22Rv1 (cell line): ENCODE measurements around the gene HOXB9.
A peak's percentile ranks its signal among the peaks of the same experiment; 100 is the strongest.

Experiments
- H3K27ac ChIP-seq: fragments of 450-650 bp; 2 replicates; pipeline ENCODE4 v1.5.1; 2017
- ZFX ChIP-seq: fragments of 450-650 bp; IDR thresholded peaks from 2 replicates; pipeline ENCODE4 v1.6.1; 2017; ENCODE audit warnings: antibody characterized with exemption, borderline replicate concordance
- TF ChIP-seq, protein P1 (sequence below): fragments of 450-650 bp; IDR thresholded peaks from 2 replicates; pipeline ENCODE4 v1.5.1; 2017; ENCODE audit warnings: mild to moderate bottlenecking

Gene HOXB9

DNA sequence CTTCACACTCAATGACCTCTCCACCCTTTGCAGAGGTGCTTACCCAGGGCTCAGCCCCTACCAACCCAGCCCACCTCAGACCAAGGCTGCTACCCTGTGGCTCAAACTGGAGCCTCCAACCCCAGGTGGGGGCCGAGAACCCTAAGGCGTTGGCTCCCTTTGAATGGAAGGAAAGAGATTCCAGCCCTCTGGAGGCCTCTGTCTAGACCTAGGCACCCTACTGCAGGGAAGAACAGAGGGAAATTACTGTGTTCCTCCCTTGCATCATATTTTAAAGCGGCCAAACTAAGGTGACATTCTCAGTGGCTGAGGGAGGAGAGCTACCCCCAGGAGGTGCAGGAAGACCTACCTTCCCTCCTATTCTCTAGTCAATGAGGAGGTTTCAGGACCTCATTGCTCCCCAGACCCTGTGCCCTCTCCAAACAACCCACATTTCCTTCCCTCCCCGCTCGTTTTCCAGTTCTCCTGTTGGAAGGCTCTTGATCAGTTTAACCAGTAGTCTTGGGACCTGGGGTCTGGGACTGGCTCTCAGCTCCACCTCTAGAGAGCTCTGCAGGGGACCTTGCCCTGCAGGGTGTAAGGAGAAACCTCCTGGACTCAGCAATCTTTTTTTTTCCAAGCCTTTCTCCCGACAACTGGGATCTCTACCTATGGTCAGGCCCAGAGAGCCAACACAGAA is 5.6 kb downstream of the HOXB9 start:
- no peak for TF ChIP-seq ZFX
- TF ChIP-seq, protein P1, sequence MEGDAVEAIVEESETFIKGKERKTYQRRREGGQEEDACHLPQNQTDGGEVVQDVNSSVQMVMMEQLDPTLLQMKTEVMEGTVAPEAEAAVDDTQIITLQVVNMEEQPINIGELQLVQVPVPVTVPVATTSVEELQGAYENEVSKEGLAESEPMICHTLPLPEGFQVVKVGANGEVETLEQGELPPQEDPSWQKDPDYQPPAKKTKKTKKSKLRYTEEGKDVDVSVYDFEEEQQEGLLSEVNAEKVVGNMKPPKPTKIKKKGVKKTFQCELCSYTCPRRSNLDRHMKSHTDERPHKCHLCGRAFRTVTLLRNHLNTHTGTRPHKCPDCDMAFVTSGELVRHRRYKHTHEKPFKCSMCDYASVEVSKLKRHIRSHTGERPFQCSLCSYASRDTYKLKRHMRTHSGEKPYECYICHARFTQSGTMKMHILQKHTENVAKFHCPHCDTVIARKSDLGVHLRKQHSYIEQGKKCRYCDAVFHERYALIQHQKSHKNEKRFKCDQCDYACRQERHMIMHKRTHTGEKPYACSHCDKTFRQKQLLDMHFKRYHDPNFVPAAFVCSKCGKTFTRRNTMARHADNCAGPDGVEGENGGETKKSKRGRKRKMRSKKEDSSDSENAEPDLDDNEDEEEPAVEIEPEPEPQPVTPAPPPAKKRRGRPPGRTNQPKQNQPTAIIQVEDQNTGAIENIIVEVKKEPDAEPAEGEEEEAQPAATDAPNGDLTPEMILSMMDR, result no peak
- H3K27ac ChIP-seq, result no peak overlapping the region

DNA sequence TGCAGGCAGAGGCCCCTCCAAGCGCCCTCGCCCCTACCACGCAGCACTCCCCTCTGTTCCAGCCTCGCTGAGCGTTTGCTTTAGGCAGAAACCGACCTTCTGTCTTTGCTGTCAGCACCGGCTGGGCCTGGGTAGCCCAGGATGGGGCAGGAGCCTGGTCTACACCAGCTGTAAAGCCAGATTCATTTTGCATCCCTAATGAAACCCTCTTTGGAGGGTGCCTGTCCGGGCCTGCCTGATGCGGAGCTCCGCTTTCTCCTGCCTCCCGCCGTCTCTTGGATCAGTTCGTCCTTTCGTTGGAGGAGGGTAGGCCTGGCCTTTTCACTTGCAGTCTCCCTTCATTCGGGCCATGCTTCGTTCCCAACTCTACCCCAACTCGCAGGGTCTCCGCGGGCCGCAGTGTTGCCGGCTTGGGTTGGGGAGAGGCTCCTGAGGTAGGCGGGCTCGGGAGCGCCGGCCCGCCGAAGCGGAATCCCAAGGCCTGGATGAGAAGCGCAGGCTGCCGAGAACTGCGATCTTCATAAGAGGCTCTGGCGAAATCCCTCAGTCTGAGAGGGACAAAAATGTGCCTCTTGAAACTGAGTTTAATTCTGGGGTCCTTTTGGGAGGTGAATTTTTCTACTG is 6.2 kb downstream of the HOXB9 start:
- no peak for TF ChIP-seq ZFX
- TF ChIP-seq, protein P1, result no peak
- H3K27ac ChIP-seq, result peak overlapping the region; percentile 23; the same call in 1 of the 2 replicates

DNA sequence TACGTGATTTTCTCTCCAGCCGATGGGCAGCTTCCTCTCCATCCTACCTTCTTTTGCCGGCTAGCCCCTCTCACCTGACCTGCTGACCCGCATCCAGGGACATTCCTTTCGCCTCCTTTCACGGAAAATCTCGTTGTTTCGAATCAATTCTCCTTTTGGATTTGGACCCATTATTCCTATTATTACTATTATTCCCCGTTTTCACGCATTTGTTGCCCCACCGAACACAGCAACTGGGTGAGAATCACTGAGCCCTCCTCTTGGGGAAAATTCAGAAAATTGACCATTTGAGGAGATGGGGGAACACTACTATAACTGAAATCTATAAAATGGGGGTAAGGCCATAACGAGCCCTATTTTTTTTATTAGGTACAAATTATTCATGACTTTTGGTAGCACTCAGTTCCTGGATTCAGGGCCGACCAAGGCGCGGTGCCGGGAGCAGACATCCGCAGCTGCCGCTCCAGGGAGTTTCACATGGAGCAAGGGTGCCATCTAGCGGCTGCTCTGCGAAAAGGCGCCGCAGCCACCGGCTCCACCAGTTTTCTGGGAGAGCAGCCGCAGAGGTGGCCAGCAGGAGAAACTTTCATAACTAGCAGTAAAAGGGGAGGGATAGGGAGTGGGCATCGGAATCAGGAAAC is 7.8 kb downstream of the HOXB9 start:
- peak overlapping the region; percentile 96; the same call in 1 of the 2 replicates for H3K27ac ChIP-seq
- TF ChIP-seq ZFX, result no peak
- TF ChIP-seq, protein P1, result peak; percentile 93

DNA sequence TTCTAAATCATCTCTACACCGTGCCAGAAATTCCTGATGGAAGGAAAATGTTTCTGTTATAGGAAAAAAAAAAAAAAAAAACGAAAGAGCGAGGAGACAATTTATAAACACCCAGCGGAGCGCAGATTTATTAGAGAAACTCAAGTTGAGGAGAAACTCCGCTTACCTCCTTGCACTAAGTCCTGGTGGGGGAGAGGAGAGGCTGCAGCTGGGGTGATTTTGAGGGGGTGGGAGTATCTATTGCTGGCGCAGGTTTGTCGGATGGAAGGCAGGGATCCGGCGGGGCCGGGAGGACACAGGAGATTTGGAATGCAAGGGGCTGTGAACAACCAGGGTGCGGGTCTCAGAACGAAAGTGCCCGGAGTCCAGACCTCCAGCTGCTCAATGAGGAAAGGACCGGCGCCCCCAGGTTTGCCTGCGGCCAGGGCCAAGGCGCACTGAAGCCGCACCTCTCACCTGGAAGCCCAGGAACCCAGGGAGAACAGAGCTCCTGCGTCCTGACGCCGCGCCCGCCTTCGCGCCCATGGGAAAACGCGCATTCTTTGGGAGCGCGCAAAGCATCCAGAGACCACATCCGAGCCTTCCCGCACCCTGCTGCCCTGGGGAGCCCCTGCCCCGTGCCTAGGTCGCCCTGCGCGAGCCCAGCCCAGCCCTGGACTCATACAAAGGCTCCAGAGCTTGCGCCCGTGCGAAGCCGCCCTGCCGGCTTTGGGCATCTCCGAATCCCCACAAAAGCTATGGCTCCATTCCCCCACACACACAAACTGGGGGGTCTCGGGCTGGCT is 8.5 kb downstream of the HOXB9 start:
- H3K27ac ChIP-seq, result peak overlapping the region; percentile 96
- TF ChIP-seq, protein P1, result no peak
- no peak for TF ChIP-seq ZFX

DNA sequence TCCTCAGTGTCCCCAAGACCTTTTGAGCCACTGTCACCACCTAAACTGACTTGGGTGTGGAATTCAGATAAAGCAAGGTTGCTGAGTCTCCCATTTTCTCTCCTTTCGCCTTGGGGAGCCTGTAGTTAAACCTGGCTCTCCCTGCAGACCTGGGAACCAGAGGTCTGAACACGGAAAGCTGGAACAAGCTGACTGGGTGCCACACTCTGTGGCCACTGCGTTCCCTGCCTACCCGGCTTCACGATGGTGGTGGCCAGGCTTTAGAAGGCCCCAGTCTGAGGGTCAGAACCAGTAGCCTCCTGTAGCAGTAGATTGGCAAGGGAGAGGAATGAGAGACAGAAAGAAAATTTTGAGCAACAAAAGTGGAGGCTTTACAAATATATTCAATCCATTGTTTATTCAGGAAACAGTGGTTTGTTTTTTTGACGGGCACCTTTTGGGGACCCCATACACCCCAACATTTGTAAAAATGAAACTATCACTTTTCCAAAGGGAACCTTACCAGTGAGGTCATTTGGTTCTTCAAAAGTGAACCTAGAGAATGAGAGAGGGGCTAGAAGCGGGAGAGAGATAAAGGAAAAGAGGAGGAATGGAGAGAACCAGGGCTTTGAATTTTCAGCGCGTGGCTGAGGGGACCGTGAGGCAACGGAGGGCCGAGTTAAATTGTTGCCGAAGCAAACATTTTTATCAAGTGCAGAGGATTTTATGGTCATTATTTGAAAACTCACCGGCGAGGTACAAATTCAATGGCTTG is 9.3 kb downstream of the HOXB9 start:
- TF ChIP-seq, protein P1, result no peak
- no peak for TF ChIP-seq ZFX
- H3K27ac ChIP-seq, result peak overlapping the region; percentile 96

DNA sequence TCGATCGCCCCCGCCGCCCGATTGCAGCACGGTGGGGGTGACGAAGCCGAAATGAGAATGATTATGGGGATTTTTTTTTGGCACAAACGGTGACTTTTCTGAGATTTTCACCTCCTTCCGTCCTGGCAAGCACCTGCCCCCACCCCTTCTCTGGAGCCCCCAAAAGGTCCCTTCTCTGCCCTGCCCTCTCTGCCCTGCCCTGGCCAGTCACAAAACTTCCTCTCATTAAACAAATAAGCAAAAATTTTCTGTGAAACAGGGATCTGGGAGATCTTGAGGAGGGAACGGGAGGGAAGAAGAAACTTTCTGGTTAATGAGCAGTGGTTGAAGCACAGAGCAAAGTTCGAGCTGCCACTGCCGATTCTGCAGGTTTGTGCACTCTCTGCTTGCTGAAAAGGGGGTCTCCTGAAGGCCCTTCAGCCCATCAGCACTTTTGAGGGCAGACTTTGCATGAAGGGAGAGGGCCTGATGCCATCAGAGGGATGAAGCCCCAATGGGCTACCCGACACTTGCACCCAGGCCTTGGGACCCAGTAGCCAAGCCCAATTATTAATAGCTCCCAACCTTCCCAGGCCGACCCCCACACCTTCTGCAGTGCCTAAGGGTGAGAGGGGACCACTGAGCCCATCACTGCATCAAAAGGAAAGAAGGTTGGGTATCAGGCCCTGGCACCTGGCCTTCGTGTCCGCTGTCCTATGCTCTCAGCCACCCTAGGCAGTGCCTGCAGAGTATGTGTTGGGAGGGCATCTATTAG is 10.0 kb downstream of the HOXB9 start:
- H3K27ac ChIP-seq, result peak overlapping the region; percentile 96
- TF ChIP-seq ZFX, result no peak
- TF ChIP-seq, protein P1, result no peak
